Mucosa of rectum (tissue), 2 donors: ENCODE data around the gene MACO1.
"Not testable (repeated sequence)": the region's sequence is repeated elsewhere in the genome, so short reads cannot be mapped to it uniquely, and the experiment has no call there.

ENCODE experiments used
- H3K27ac ChIP-seq, 2 donors: one replicate each; pipeline ENCODE4 v1.7.0; 2013; ENCODE audit warnings: inconsistent platforms in 2 of 2, low read depth in 2 of 2, low read length in 2 of 2
- H3K27me3 ChIP-seq, 2 donors: one replicate each; pipeline ENCODE4 v1.7.0; 2013; ENCODE audit warnings: low read length in 2 of 2; ENCODE audit not compliant: control insufficient read depth in 2 of 2, insufficient read depth in 2 of 2
- H3K36me3 ChIP-seq, 2 donors: one replicate each; pipeline ENCODE4 v1.7.0; 2013; ENCODE audit warnings: low read length in 2 of 2; ENCODE audit not compliant: control insufficient read depth in 2 of 2, insufficient read depth in 2 of 2
- H3K4me1 ChIP-seq, 2 donors: one replicate each; pipeline ENCODE4 v1.7.0; 2013; ENCODE audit warnings: low read length in 2 of 2, mild to moderate bottlenecking in 1 of 2; ENCODE audit not compliant: control insufficient read depth in 2 of 2, insufficient read depth in 2 of 2
- H3K4me3 ChIP-seq, 2 donors: one replicate each; pipeline ENCODE4 v1.7.0; 2013; ENCODE audit warnings: low read length in 2 of 2
- H3K9ac ChIP-seq, 2 donors: one replicate each; pipeline ENCODE4 v1.7.0; 2013; ENCODE audit warnings: low read length in 2 of 2, low read depth in 1 of 2, mild to moderate bottlenecking in 1 of 2
- H3K9me3 ChIP-seq, 2 donors: one replicate each; pipeline ENCODE4 v1.7.0; 2013; ENCODE audit warnings: low read length in 2 of 2; ENCODE audit not compliant: control insufficient read depth in 2 of 2
- donor health status: healthy.
- donor health status: Normal muscosa, but diverticular disease.

Gene MACO1

GRCh38 chr1:25437672-25438071, 7.0 kb downstream of the MACO1 start:
- Histone ChIP-seq H3K36me3 (no peaks in the 10 kb centered on the region), H3K27ac (no peak overlapping the region), H3K4me1 (no peaks in the 10 kb centered on the region), H3K27me3 (no peaks in the 10 kb centered on the region), H3K4me3 (no peak overlapping the region), H3K9me3 (no peaks in the 10 kb centered on the region), H3K9ac (no peak overlapping the region)

- no peaks in the 10 kb centered on the region for H3K9me3 ChIP-seq
- no peaks in the 10 kb centered on the region for H3K36me3 ChIP-seq
- no peak overlapping the region for H3K27ac ChIP-seq
- no peak overlapping the region for H3K9ac ChIP-seq
- no peak overlapping the region for H3K4me3 ChIP-seq
- no peaks in the 10 kb centered on the region for H3K4me1 ChIP-seq
- no peaks in the 10 kb centered on the region for H3K27me3 ChIP-seq
Observed at GRCh38 chr1:25439287-25439686, 8.6 kb downstream of the MACO1 start.

- no peaks in the 10 kb centered on the region for H3K4me1 ChIP-seq
- H3K27ac ChIP-seq = no peak overlapping the region
- no peak overlapping the region for H3K9ac ChIP-seq
Observed at GRCh38 chr1:25442178-25442577, 11.5 kb downstream of the MACO1 start.

GRCh38 chr1:25443030-25443699, 12.5 kb downstream of the MACO1 start:
- H3K4me1 ChIP-seq = no peaks in the 10 kb centered on the region
- H3K27me3 ChIP-seq = no peaks in the 10 kb centered on the region
- no peaks in the 10 kb centered on the region for H3K9me3 ChIP-seq
- H3K9ac ChIP-seq = no peak overlapping the region
- no peak overlapping the region for H3K27ac ChIP-seq
- no peak overlapping the region for H3K4me3 ChIP-seq
- H3K36me3 ChIP-seq = peaks cover 3 to 13% of the 10 kb centered on the region in 2 donors

More at GRCh38 chr1:25442178-25442577, 11.5 kb downstream of the MACO1 start:
- Histone ChIP-seq H3K36me3 (peaks cover 3 to 5% of the 10 kb centered on the region in 2 donors), H3K9me3 (no peaks in the 10 kb centered on the region), H3K4me3 (no peak overlapping the region), H3K27me3 (no peaks in the 10 kb centered on the region)

GRCh38 chr1:25444604-25445003, 13.9 kb downstream of the MACO1 start:
- H3K27ac ChIP-seq, H3K27me3 ChIP-seq, H3K9ac ChIP-seq, H3K4me1 ChIP-seq, H3K4me3 ChIP-seq, H3K9me3 ChIP-seq: not testable (repeated sequence)
- H3K36me3 ChIP-seq = peaks cover 3 to 13% of the 10 kb centered on the region in 2 donors

GRCh38 chr1:25445993-25446538, 15.4 kb downstream of the MACO1 start:
- Histone ChIP-seq H3K27me3 (no peaks in the 10 kb centered on the region), H3K36me3 (peaks cover 10 to 16% of the 10 kb centered on the region in 2 donors), H3K4me3 (no peak overlapping the region), H3K9ac (no peak overlapping the region), H3K27ac (no peak overlapping the region), H3K4me1 (no peaks in the 10 kb centered on the region), H3K9me3 (no peaks in the 10 kb centered on the region)

GRCh38 chr1:25447547-25447946, 16.9 kb downstream of the MACO1 start:
- H3K27me3 ChIP-seq = no peaks in the 10 kb centered on the region
- no peak overlapping the region for H3K4me3 ChIP-seq
- no peaks in the 10 kb centered on the region for H3K4me1 ChIP-seq
- H3K9ac ChIP-seq = no peak overlapping the region
- H3K27ac ChIP-seq = no peak overlapping the region
- H3K9me3 ChIP-seq = no peaks in the 10 kb centered on the region
- H3K36me3 ChIP-seq = peaks cover 10 to 16% of the 10 kb centered on the region in 2 donors

GRCh38 chr1:25450891-25451290, 20.2 kb downstream of the MACO1 start:
- H3K9ac ChIP-seq = no peak overlapping the region
- H3K27ac ChIP-seq = no peak overlapping the region
- H3K27me3 ChIP-seq = no peaks in the 10 kb centered on the region
- H3K36me3 ChIP-seq = peaks cover 10 to 24% of the 10 kb centered on the region in 2 donors
- no peaks in the 10 kb centered on the region for H3K9me3 ChIP-seq
- no peak overlapping the region for H3K4me3 ChIP-seq
- H3K4me1 ChIP-seq = no peaks in the 10 kb centered on the region

GRCh38 chr1:25451908-25452307, 21.2 kb downstream of the MACO1 start:
- H3K27me3 ChIP-seq = no peaks in the 10 kb centered on the region
- H3K9ac ChIP-seq = no peak overlapping the region
- no peak overlapping the region for H3K4me3 ChIP-seq
- H3K4me1 ChIP-seq = no peaks in the 10 kb centered on the region
- no peaks in the 10 kb centered on the region for H3K9me3 ChIP-seq
- H3K27ac ChIP-seq = no peak overlapping the region
- peaks cover 12 to 28% of the 10 kb centered on the region in 2 donors for H3K36me3 ChIP-seq

- Histone ChIP-seq H3K4me1 (no peaks in the 10 kb centered on the region), H3K36me3 (peaks cover 17 to 35% of the 10 kb centered on the region in 2 donors), H3K9ac (no peak overlapping the region), H3K4me3 (no peak overlapping the region), H3K27me3 (no peaks in the 10 kb centered on the region), H3K27ac (no peak overlapping the region), H3K9me3 (no peaks in the 10 kb centered on the region)
Observed at GRCh38 chr1:25456502-25456901, 25.8 kb downstream of the MACO1 start.
